Adrenal gland (tissue), 5 donors: ENCODE results near the gene SERTAD3.

ENCODE experiments used
- POLR2A ChIP-seq, 2 donors: fragments of 450-650 bp; IDR thresholded peaks; one replicate each; pipeline ENCODE4 v1.6.1; 2017; ENCODE audit warnings: antibody characterized with exemption in 2 of 2, mild to moderate bottlenecking in 2 of 2, moderate library complexity in 1 of 2
- TF ChIP-seq, protein P1 (sequence below), 6 experiments: fragments of 450-650 bp in 4 of 6; fragments of 200-600 bp in 2 of 6; sonication (generic) in 1 of 6; IDR thresholded peaks; 1 replicate in 5 of 6; 2 replicates in 1 of 6; pipeline versions ENCODE4 v1.5.1 to v1.8.0; 2016 to 2021; ENCODE audit warnings: antibody characterized with exemption in 6 of 6, mild to moderate bottlenecking in 2 of 6, moderate library complexity in 1 of 6
- donor health status: DM: no; HTN: no; CAD: no.

DNA sequence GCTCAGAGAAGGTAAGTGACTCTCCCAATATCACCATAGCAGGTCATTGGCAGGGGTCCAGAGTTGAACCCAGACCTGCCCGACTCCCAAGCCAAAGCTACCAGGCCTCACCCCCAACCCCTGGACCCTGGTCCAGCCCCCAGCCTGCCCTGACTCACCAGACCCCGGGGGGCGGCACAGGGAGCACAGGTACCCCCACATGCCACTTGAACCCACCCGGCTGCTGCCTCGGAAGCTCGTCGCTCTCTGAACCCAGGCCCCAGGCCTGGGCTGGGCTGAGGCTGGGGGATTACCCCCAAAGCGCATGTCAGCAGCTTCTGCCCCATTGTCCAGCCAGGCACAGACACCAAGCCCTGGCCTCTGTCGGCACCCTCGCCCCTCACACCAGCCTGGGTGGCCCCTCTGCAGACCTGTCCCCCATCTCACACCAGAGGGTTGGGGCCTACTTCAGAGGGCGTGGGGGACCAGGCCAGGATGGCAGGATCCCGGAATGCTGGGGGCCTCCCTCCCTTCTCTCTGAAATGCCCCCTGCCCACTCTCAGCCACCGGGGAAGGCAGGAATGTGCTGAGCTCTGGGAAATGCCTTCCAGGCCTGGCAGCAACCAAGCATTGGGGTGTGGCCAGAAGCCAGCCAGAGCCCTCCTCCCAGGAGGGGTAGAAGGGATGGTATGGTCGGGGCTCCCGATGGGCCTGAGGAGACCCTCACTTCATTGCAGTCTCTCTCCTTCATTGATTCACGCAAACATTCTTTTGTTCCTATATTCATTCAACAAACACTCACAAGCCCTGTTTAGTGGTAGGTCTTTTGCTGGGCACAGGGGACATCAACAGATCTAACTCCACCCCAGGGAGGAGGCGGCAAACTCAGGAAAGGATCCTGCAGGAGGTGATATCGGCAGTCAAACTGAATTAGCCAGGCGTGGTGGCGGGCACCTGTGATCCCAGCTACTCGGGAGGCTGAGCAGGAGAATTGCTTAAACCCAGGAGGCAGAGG lies 29.3 kb downstream of the SERTAD3 start:
- TF ChIP-seq POLR2A (IDR thresholded peaks at IDR 0.05): no peak
- TF ChIP-seq, protein P1, sequence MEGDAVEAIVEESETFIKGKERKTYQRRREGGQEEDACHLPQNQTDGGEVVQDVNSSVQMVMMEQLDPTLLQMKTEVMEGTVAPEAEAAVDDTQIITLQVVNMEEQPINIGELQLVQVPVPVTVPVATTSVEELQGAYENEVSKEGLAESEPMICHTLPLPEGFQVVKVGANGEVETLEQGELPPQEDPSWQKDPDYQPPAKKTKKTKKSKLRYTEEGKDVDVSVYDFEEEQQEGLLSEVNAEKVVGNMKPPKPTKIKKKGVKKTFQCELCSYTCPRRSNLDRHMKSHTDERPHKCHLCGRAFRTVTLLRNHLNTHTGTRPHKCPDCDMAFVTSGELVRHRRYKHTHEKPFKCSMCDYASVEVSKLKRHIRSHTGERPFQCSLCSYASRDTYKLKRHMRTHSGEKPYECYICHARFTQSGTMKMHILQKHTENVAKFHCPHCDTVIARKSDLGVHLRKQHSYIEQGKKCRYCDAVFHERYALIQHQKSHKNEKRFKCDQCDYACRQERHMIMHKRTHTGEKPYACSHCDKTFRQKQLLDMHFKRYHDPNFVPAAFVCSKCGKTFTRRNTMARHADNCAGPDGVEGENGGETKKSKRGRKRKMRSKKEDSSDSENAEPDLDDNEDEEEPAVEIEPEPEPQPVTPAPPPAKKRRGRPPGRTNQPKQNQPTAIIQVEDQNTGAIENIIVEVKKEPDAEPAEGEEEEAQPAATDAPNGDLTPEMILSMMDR (IDR thresholded peaks at IDR 0.05): no peak
